NB4 (cell line): ENCODE data around the gene KCNJ2.

ENCODE experiments used
- CTCF ChIP-seq: IDR thresholded peaks from one replicate; pipeline ENCODE4 v1.5.1; 2012; ENCODE audit warnings: low read depth, low read length
- MYC ChIP-seq: IDR thresholded peaks from 2 replicates; pipeline ENCODE4 v1.6.1; 2011; ENCODE audit warnings: low read depth, low read length
- POLR2A ChIP-seq: IDR thresholded peaks from 2 replicates; pipeline ENCODE4 v1.6.1; 2011; ENCODE audit warnings: mild to moderate bottlenecking; ENCODE audit not compliant: insufficient read length; ENCODE audit errors: extremely low read depth
- TF ChIP-seq, protein P1 (sequence below): IDR thresholded peaks from 2 replicates; pipeline ENCODE4 v1.6.1; 2011; ENCODE audit warnings: low read depth, low read length

DNA sequence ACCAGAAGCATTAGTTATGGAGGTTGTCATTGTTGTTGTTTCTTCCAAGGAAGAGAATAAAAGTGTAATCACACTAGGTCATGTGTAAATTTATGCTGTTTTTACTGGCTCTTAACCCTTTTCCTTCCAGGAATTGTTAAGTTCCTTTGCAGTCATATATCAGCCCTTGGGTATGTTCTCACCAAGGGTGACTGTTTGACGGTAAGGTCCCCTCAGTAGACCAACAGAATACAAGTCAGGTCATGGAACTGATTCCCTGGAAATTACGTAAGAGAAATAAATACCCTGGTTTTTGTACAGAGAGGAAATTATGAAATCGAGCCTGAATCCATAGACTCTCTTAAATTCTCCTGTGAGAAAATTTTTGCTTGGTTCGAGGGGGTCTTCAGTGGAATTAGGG, 11.2 kb upstream of the KCNJ2 start:
- no peak for TF ChIP-seq CTCF
- TF ChIP-seq POLR2A: no peak
- TF ChIP-seq MYC: no peak
- TF ChIP-seq, protein P1, sequence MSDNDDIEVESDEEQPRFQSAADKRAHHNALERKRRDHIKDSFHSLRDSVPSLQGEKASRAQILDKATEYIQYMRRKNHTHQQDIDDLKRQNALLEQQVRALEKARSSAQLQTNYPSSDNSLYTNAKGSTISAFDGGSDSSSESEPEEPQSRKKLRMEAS: no peak
